GM12878 (cell line): ENCODE results near the gene C16orf86. TPM values are rescaled to one million over a fixed set of nuclear protein-coding genes. Genes with fewer than 3 reads are reported as not detected.

Experiments used
- ATAC-seq: fragments of 200-7000 bp; cut with Tn5 transposase; 3 replicates; pipeline ENCODE4 v1.9.1; 2020; ENCODE audit warnings: mild to moderate bottlenecking, moderate library complexity
- BruUV-seq: library from RNA; stranded (reverse); fragments of 400-500 nt; replicated peaks from 2 replicates; lab custom pipeline; 2021; lab: Mats Ljungman, UMichigan
- CTCF ChIA-PET: fragments of 300-600 bp; sonication (Branson Sonifier 250); formaldehyde crosslinking; extraction: SDS; loops from one replicate; lab custom pipeline; 2021; ENCODE audit warnings: inconsistent platforms; lab: Yijun Ruan, JAX
- POLR2A ChIA-PET: fragments of 350-600 bp; formaldehyde crosslinking; extraction: SDS; loops from one replicate; lab custom pipeline; 2021; ENCODE audit warnings: inconsistent platforms; lab: Charles Lee
- RAD21 ChIA-PET: fragments of 300-600 bp; sonication (Branson Sonifier 250); formaldehyde crosslinking; loops from one replicate; lab custom pipeline; 2023; ENCODE audit warnings: antibody characterized with exemption; ENCODE audit not compliant: unreplicated experiment; lab: Charles Lee
- SMC1A ChIA-PET: fragments of 300-600 bp; sonication (Branson Sonifier 250); formaldehyde crosslinking; loops from one replicate; lab custom pipeline; 2023; ENCODE audit not compliant: unreplicated experiment, uncharacterized antibody; lab: Charles Lee
- DNase-seq: peaks from one replicate; pipeline ENCODE4 v3.0.0-alpha.2; 2011; ENCODE audit warnings: low read depth, low spot score
- FAIRE-seq: peaks from 3 replicates; lab custom pipeline; 2011; peaks lifted over from hg19 to GRCh38; lab: Jason Lieb, UNC
- H2AFZ ChIP-seq: 2 replicates; pipeline ENCODE4 v1.6.0; 2011; ENCODE audit warnings: low read depth, low read length, control low read depth; ENCODE audit not compliant: control insufficient read depth
- H3K27ac ChIP-seq: 2 replicates; pipeline ENCODE4 v1.5.1; 2011; ENCODE audit warnings: control low read depth; ENCODE audit not compliant: control insufficient read depth, insufficient read depth
- H3K27me3 ChIP-seq, 2 experiments: replicated peaks in 1 of 2; 2 replicates each; pipeline versions ENCODE4 v1.6.0 to v1.6.1; 2011; ENCODE audit warnings: low read length in 1 of 2; ENCODE audit not compliant: control insufficient read depth in 2 of 2, insufficient read depth in 2 of 2
- H3K36me3 ChIP-seq, 2 experiments: 2 replicates each; pipeline ENCODE4 v1.5.1; 2011; ENCODE audit warnings: low read length in 1 of 2; ENCODE audit not compliant: control insufficient read depth in 2 of 2, insufficient read depth in 2 of 2
- H3K4me1 ChIP-seq: 2 replicates; pipeline ENCODE4 v1.6.1; 2011; ENCODE audit warnings: mild to moderate bottlenecking, low read length, moderate library complexity, mixed read lengths; ENCODE audit not compliant: control insufficient read depth, insufficient read depth
- H3K4me2 ChIP-seq: 2 replicates; pipeline ENCODE4 v1.6.0; 2011; ENCODE audit warnings: control low read depth; ENCODE audit not compliant: control insufficient read depth, insufficient read depth
- H3K4me3 ChIP-seq: fragments of 200-600 bp; sonication (generic); 2 replicates; pipeline ENCODE4 v1.5.1; 2016
- H3K79me2 ChIP-seq: 2 replicates; pipeline ENCODE4 v1.6.0; 2011; ENCODE audit warnings: low read length; ENCODE audit not compliant: control insufficient read depth, insufficient read depth
- H3K9ac ChIP-seq: 2 replicates; pipeline ENCODE4 v1.8.0; 2011; ENCODE audit warnings: low read length, control low read depth, mixed read lengths; ENCODE audit not compliant: control insufficient read depth, insufficient read depth
- H3K9me3 ChIP-seq: replicated peaks from 3 replicates; pipeline ENCODE4 v1.5.1; 2011; ENCODE audit warnings: mild to moderate bottlenecking, low read length; ENCODE audit not compliant: control insufficient read depth, insufficient read depth
- H4K20me1 ChIP-seq: 2 replicates; pipeline ENCODE4 v1.6.0; 2011; ENCODE audit not compliant: control insufficient read depth, insufficient read depth
- EP300 ChIP-seq, 2 experiments: fragments of 150-350 bp in 1 of 2; IDR thresholded peaks; 2 replicates each; pipeline ENCODE4 v1.6.1; 2011 to 2012; ENCODE audit warnings: low read depth in 2 of 2, low read length in 2 of 2, borderline replicate concordance in 1 of 2, improper control_type of control experiment in 1 of 2, inconsistent platforms in 1 of 2; ENCODE audit not compliant: control insufficient read depth in 1 of 2
- POLR2A ChIP-seq: IDR thresholded peaks from 2 replicates; pipeline ENCODE4 v1.6.1; 2011; ENCODE audit warnings: low read depth, mild to moderate bottlenecking, low read length
- SUPT20H ChIP-seq: IDR thresholded peaks from 2 replicates; pipeline ENCODE4 v1.6.1; 2011; ENCODE audit warnings: low read depth, mild to moderate bottlenecking, low read length, moderate library complexity, borderline replicate concordance; ENCODE audit not compliant: control insufficient read depth
- TCF12 ChIP-seq: IDR thresholded peaks from 2 replicates; pipeline ENCODE4 v1.6.1; 2011; ENCODE audit warnings: low read depth, mild to moderate bottlenecking, low read length
- WGBS: methylation state at CpG from one replicate; pipeline ENCODE4 v1.1.6; 2016; ENCODE audit warnings: low lambda C conversion rate; ENCODE audit not compliant: insufficient replicate concordance, insufficient coverage; ENCODE audit errors: missing lambda C conversion rate; 5-methylcytosine and 5-hydroxymethylcytosine counted together
- in situ Hi-C: fragments of 300-500 bp; cut with MboI; formaldehyde crosslinking; loops from 9 replicates; pipeline ENCODE4 v1.14.3; 2018; ENCODE audit warnings: mixed read lengths
- intact Hi-C: fragments of 100-400 bp; cut with micrococcal nuclease; formaldehyde crosslinking; loops from one replicate; pipeline ENCODE4 v1.14.2; 2022; ENCODE audit not compliant: unreplicated experiment
- polyA plus RNA-seq, 11 experiments: library from polyadenylated mRNA; depleted of rRNA in 4 of 11; unstranded in 6 of 11; stranded (reverse) in 5 of 11; fragments of >200 nt; fragmentation: Nextera tagmentation in 4 of 11; fragmentation: Illumina TruSeq in 1 of 11; extraction: Ambion mirVana in 4 of 11; extraction: Trizol in 1 of 11; gene quantifications; 1 replicate in 1 of 11; 2 replicates in 10 of 11; pipeline versions ENCODE4 v1.2.1 to v1.2.3, GENCODE V29; 2011 to 2016; ENCODE audit warnings: inconsistent platforms in 2 of 11, missing spikeins in 2 of 11, low read depth in 1 of 11
- total RNA-seq, 4 experiments: library from RNA; depleted of rRNA in 3 of 4; stranded (reverse); fragments of >200 nt in 3 of 4; fragmentation: Illumina TruSeq in 1 of 4; extraction: Trizol in 1 of 4; gene quantifications; 2 replicates each; pipeline versions ENCODE4 v1.2.1 to v1.2.3, GENCODE V29; 2013 to 2021

Gene C16orf86
- total and polyA plus RNA-seq, 10 of the 15 experiments (the other 5 are each of a cell fraction or from before 2014, with no cell fraction given), result 0.11 to 3.3 (median 1.6) TPM

DNA sequence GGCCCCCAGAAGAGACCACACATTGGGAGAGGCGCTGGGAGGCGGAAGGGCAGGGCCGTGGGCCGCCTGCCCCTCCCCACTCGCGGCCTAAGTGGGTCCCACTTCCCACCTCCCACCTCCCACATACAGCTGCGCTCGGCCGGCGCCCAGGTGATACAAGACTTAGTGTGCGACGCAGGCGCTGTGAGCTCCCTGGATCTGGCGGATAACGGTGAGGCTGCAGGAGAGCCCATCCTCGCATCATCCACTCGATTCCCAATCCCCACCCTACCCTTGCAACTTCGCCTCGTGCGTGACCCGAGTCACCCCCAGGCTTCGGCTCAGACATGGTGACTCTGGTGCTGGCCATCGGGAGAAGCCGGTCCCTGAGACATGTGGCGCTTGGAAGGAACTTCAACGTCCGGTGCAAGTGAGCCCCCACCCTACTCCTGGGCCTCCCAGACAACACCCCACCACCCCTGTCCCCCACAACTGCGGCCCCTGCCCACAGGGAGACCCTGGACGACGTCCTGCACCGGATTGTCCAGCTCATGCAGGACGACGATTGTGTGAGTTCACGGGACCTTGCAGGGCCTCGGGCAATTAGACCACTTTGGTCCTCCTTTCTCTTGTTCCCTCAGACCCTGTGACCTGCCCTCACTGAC, 17.7 kb upstream of the C16orf86 start:
- Histone ChIP-seq H3K4me3 (no peak overlapping the region), H3K27me3 (no peaks in the 10 kb centered on the region), H4K20me1 (no peaks in the 10 kb centered on the region), H3K9me3 (no peaks in the 10 kb centered on the region), H3K9ac (no peak overlapping the region), H3K36me3 (peaks cover 0 to 3% of the 10 kb centered on the region in 2 experiments; a peak in 3 of 4 replicates), H2AFZ (no peak overlapping the region), H3K4me1 (peaks cover 11% of the 10 kb centered on the region; the same call in 1 of the 2 replicates), H3K4me2 (no peak overlapping the region), H3K79me2 (peaks cover 11% of the 10 kb centered on the region), H3K27ac (no peak overlapping the region)
- WGBS, result 98% methylated on average over 35 of the region's 35 CpGs
- FAIRE-seq (no peak), DNase-seq (no peak), ATAC-seq (no peak)
- intact Hi-C loops, result no loop called here
- BruUV-seq, result no TSS peak
- ChIA-PET RAD21 (interaction anchor here (1.2 kb wide), 1 partner anchor 11 kb away, joined by 3 read pairs; the partner anchor contains the start of gene ACD), CTCF (interaction anchor here (0.7 kb wide), 1 partner anchor 11 kb away, joined by 3 read pairs; the partner anchor contains the start of gene ACD), SMC1A (no interaction called here), POLR2A (no interaction called here)
- in situ Hi-C loops, result no loop called here
- TF ChIP-seq EP300 (IDR thresholded peaks at IDR 0.05; ENCODE audit: borderline replicate concordance in 1 of 2, control insufficient read depth in 1 of 2, low read depth in 2 of 2, low read length in 2 of 2) (no peak), POLR2A (no peak), TCF12 (no peak)

DNA sequence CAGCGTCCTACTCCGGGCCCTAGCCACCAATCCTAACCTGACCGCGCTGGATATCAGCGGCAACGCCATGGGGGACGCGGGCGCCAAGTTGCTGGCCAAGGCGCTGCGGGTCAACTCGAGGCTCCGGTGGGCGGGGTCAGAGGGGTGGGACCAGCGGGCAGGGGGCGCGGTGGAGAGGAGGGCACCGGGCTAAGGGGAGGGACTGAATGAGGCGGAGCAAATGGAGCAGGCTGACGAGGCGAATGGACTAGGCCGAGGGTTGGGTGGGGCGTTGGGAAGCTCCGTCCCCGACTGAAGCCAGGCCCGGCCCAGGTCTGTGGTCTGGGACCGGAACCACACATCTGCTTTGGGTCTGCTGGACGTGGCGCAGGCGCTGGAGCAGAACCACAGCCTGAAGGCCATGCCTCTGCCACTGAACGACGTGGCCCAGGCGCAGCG, 17.1 kb upstream of the C16orf86 start:
- peaks cover 11% of the 10 kb centered on the region for H3K79me2 ChIP-seq
- H3K4me1 ChIP-seq, result peaks cover 8% of the 10 kb centered on the region; the same call in 1 of the 2 replicates
- H3K27ac ChIP-seq, result no peak overlapping the region
- ATAC-seq, result no peak
- intact Hi-C loops, result no loop called here
- CTCF ChIA-PET, result interaction anchor here (1.0 kb wide), 1 partner anchor 18 kb away, joined by 3 read pairs; no protein-coding TSS in a partner anchor
- H2AFZ ChIP-seq, result no peak overlapping the region
- H3K9ac ChIP-seq, result no peak overlapping the region
- peaks cover 0 to 3% of the 10 kb centered on the region in 2 experiments; a peak in 3 of 4 replicates for H3K36me3 ChIP-seq
- no peak for DNase-seq
- POLR2A ChIA-PET, result no interaction called here
- no peak for TF ChIP-seq SUPT20H
- WGBS, result 90% methylated on average over 14 of the region's 34 CpGs
- H3K9me3 ChIP-seq, result no peaks in the 10 kb centered on the region
- H3K27me3 ChIP-seq, result no peaks in the 10 kb centered on the region
- no peak overlapping the region for H3K4me3 ChIP-seq
- H3K4me2 ChIP-seq, result no peak overlapping the region
- in situ Hi-C loops, result no loop called here
- H4K20me1 ChIP-seq, result no peaks in the 10 kb centered on the region
- SMC1A ChIA-PET, result no interaction called here
- FAIRE-seq, result no peak
- RAD21 ChIA-PET, result interaction anchor here (1.2 kb wide), 1 partner anchor 11 kb away, joined by 3 read pairs; the partner anchor contains the start of gene ACD
- BruUV-seq, result no TSS peak
